Parathyroid adenoma (tissue), 2 donors: ENCODE measurements around the gene NOP14.
"Not testable (repeated sequence)": the region's sequence is repeated elsewhere in the genome, so short reads cannot be mapped to it uniquely, and the experiment has no call there.

Experiments used
- H2AFZ ChIP-seq: fragments of 300-600 bp; sonication (generic); one replicate; pipeline ENCODE4 v1.7.0; 2017; ENCODE audit warnings: antibody characterized with exemption, mild to moderate bottlenecking
- H3K27ac ChIP-seq: fragments of 300-600 bp; sonication (generic); one replicate; pipeline ENCODE4 v1.7.0; 2017
- H3K27me3 ChIP-seq: fragments of 300-600 bp; sonication (generic); one replicate; pipeline ENCODE4 v1.7.0; 2017; ENCODE audit warnings: low read length; ENCODE audit not compliant: control insufficient read depth, insufficient read depth
- H3K36me3 ChIP-seq: fragments of 300-600 bp; sonication (generic); one replicate; pipeline ENCODE4 v1.7.0; 2017; ENCODE audit warnings: low read length; ENCODE audit not compliant: control insufficient read depth, insufficient read depth
- H3K4me1 ChIP-seq: fragments of 300-600 bp; sonication (generic); one replicate; pipeline ENCODE4 v1.7.0; 2017; ENCODE audit warnings: control low read depth
- H3K4me2 ChIP-seq: fragments of 300-600 bp; sonication (generic); one replicate; pipeline ENCODE4 v1.7.0; 2017; ENCODE audit warnings: low read length
- H3K4me3 ChIP-seq: fragments of 300-600 bp; sonication (generic); one replicate; pipeline ENCODE4 v1.7.0; 2017; ENCODE audit warnings: low read depth, low read length
- H3K79me2 ChIP-seq: fragments of 300-600 bp; sonication (generic); one replicate; pipeline ENCODE4 v1.7.0; 2017; ENCODE audit warnings: control low read depth
- H3K9ac ChIP-seq: fragments of 300-600 bp; sonication (generic); one replicate; pipeline ENCODE4 v1.7.0; 2017; ENCODE audit warnings: mild to moderate bottlenecking
- H3K9me3 ChIP-seq: fragments of 300-600 bp; sonication (generic); one replicate; pipeline ENCODE4 v1.7.0; 2017; ENCODE audit warnings: low read length; ENCODE audit not compliant: control insufficient read depth
- CTCF ChIP-seq: fragments of 300-600 bp; sonication (generic); IDR thresholded peaks from one replicate; pipeline ENCODE4 v1.7.0; 2017; ENCODE audit warnings: antibody characterized with exemption, mild to moderate bottlenecking
- donor health status: primary hyperparathyroidism.

The NOP14 gene

DNA sequence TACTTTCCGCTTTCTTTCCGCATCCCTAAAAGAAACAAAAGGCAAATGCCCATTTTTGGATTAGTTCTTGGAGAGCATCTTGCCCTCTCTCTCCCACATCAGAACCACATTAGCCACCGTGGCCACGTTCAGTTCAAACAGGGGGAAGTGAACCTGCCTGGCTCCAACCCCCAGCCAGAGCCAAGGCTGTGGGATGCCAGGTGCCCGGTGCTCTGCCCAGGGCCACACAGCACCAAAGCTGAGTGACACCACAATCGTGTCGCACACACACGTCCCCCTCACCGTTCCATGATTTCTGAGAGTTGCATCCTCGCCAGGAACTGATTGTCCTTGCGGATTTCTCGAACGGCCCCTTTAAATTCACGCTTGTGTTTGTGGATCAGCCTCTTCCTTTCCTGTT, 24.3 kb downstream of the NOP14 start:
- no peaks in the 10 kb centered on the region for H3K27me3 ChIP-seq
- no peak for TF ChIP-seq CTCF
- H3K79me2 ChIP-seq, result no peaks in the 10 kb centered on the region
- H3K4me2 ChIP-seq, result no peak overlapping the region
- no peaks in the 10 kb centered on the region for H3K36me3 ChIP-seq
- H3K4me1 ChIP-seq, result peaks cover 2% of the 10 kb centered on the region
- H3K9ac ChIP-seq, result no peak overlapping the region
- H3K9me3 ChIP-seq, result no peaks in the 10 kb centered on the region
- H2AFZ ChIP-seq, result no peak overlapping the region
- no peak overlapping the region for H3K27ac ChIP-seq
- H3K4me3 ChIP-seq, result no peak overlapping the region

DNA sequence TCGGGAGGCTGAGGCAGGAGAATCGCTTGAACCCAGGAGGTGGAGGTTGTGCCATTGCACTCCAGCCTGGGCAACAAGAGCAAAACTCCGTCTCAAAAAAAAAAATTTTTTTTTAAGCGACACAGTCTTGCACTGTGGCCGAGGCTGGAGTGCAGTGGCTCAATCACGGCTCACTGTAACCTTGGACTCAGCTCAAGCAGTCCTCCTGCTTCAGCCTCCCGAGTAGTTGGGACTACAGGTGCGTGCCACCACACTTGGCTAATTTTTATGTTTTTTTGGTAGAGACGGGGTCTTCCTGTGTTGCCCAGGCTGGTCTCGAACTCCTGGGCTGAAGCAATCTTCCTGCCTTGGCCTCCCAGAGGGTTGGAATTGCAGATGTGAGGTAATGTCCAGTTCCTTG, 24.8 kb downstream of the NOP14 start:
- H3K27me3 ChIP-seq, H3K4me3 ChIP-seq, H3K9me3 ChIP-seq, H3K36me3 ChIP-seq, H3K79me2 ChIP-seq, H3K4me2 ChIP-seq, H3K4me1 ChIP-seq, H2AFZ ChIP-seq, H3K27ac ChIP-seq, H3K9ac ChIP-seq: not testable (repeated sequence)

- no peaks in the 10 kb centered on the region for H3K79me2 ChIP-seq
- H3K27ac ChIP-seq, result no peak overlapping the region
These were observed 25.2 kb downstream of the NOP14 start for GRCh38 chr4:2937986-2938385.

GRCh38 chr4:2937146-2937857, 25.9 kb downstream of the NOP14 start:
- Histone ChIP-seq H3K4me1 (peaks cover 2% of the 10 kb centered on the region), H3K9me3 (no peaks in the 10 kb centered on the region), H3K4me2 (no peak overlapping the region), H3K79me2 (no peaks in the 10 kb centered on the region), H3K36me3 (no peaks in the 10 kb centered on the region), H3K9ac (no peak overlapping the region), H3K27me3 (no peaks in the 10 kb centered on the region), H2AFZ (no peak overlapping the region), H3K27ac (no peak overlapping the region), H3K4me3 (no peak overlapping the region)
- TF ChIP-seq CTCF, result no peak

More at GRCh38 chr4:2937986-2938385, 25.2 kb downstream of the NOP14 start:
- no peaks in the 10 kb centered on the region for H3K9me3 ChIP-seq
- no peak overlapping the region for H3K4me2 ChIP-seq
- no peaks in the 10 kb centered on the region for H3K36me3 ChIP-seq
- no peak overlapping the region for H3K9ac ChIP-seq
- H3K27me3 ChIP-seq, result no peaks in the 10 kb centered on the region
- H3K4me3 ChIP-seq, result no peak overlapping the region
- no peak for TF ChIP-seq CTCF
- H2AFZ ChIP-seq, result no peak overlapping the region
- H3K4me1 ChIP-seq, result peaks cover 2% of the 10 kb centered on the region

- H3K9me3 ChIP-seq, result no peaks in the 10 kb centered on the region
- no peaks in the 10 kb centered on the region for H3K27me3 ChIP-seq
- no peak overlapping the region for H3K4me3 ChIP-seq
- no peaks in the 10 kb centered on the region for H3K36me3 ChIP-seq
- no peak overlapping the region for H3K9ac ChIP-seq
- no peaks in the 10 kb centered on the region for H3K79me2 ChIP-seq
- TF ChIP-seq CTCF, result no peak
- H3K27ac ChIP-seq, result no peak overlapping the region
- H2AFZ ChIP-seq, result no peak overlapping the region
- H3K4me1 ChIP-seq, result peaks cover 2% of the 10 kb centered on the region
- no peak overlapping the region for H3K4me2 ChIP-seq
These were observed 26.4 kb downstream of the NOP14 start for GRCh38 chr4:2936773-2937145.
